Vagina (tissue), 2 donors: ENCODE measurements around the gene BRCA1.
"Not testable (repeated sequence)": the region's sequence is repeated elsewhere in the genome, so short reads cannot be mapped to it uniquely, and the experiment has no call there.

Experiments used
- CTCF ChIP-seq, 3 experiments: fragments of 450-650 bp in 2 of 3; fragments of 200-600 bp in 1 of 3; sonication (generic) in 1 of 3; IDR thresholded peaks; one replicate each; pipeline ENCODE4 v1.5.1; 2017 to 2019; ENCODE audit warnings: antibody characterized with exemption in 3 of 3, mild to moderate bottlenecking in 2 of 3, moderate library complexity in 2 of 3
- POLR2A ChIP-seq, 2 donors: fragments of 450-650 bp; IDR thresholded peaks; one replicate each; pipeline ENCODE4 v1.6.1; 2017; ENCODE audit warnings: antibody characterized with exemption in 2 of 2, mild to moderate bottlenecking in 2 of 2, moderate library complexity in 2 of 2
- POLR2AphosphoS5 ChIP-seq, 2 donors: sonication (generic); formaldehyde crosslinking; IDR thresholded peaks; one replicate each; pipeline ENCODE4 v1.9.0; 2017; ENCODE audit warnings: antibody characterized with exemption in 2 of 2, mild to moderate bottlenecking in 2 of 2, low read depth in 1 of 2; ENCODE audit not compliant: insufficient read depth in 1 of 2

GRCh38 chr17:43159232-43159631, 34.1 kb upstream of the BRCA1 start:
- not testable (repeated sequence) for TF ChIP-seq CTCF (IDR thresholded peaks at IDR 0.05); POLR2A (IDR thresholded peaks at IDR 0.05); POLR2AphosphoS5 (IDR thresholded peaks at IDR 0.05; ENCODE audit: insufficient read depth in 1 of 2, low read depth in 1 of 2)
